Neural progenitor cell (in vitro differentiated cells): ENCODE measurements around the gene SLC2A5. TPM values are rescaled to one million over a fixed set of nuclear protein-coding genes. Genes with fewer than 3 reads are reported as not detected.

Experiments used
- DNase-seq: peaks from one replicate; pipeline ENCODE4 v3.0.0-alpha.2; 2016; ENCODE audit warnings: low spot score
- H2AFZ ChIP-seq: fragments of 200-600 bp; sonication (generic); replicated peaks from 2 replicates; pipeline ENCODE4 v1.6.1; 2016; ENCODE audit warnings: antibody characterized with exemption
- H3F3A ChIP-seq: fragments of 200-600 bp; sonication (generic); 2 replicates; pipeline ENCODE4 v1.6.1; 2016; ENCODE audit warnings: antibody characterized with exemption, low read depth
- H3K27ac ChIP-seq: fragments of 200-600 bp; sonication (generic); 2 replicates; pipeline ENCODE4 v1.5.1; 2016; ENCODE audit warnings: mild to moderate bottlenecking
- H3K27me3 ChIP-seq: fragments of 200-600 bp; sonication (generic); 2 replicates; pipeline ENCODE4 v1.6.1; 2016; ENCODE audit warnings: mild to moderate bottlenecking, moderate library complexity
- H3K36me3 ChIP-seq: fragments of 200-600 bp; sonication (generic); 2 replicates; pipeline ENCODE4 v1.5.1; 2016
- H3K4me1 ChIP-seq: fragments of 200-600 bp; sonication (generic); 2 replicates; pipeline ENCODE4 v1.6.1; 2016; ENCODE audit warnings: mixed run types
- H3K4me2 ChIP-seq: fragments of 200-600 bp; sonication (generic); 2 replicates; pipeline ENCODE4 v1.6.1; 2016
- H3K4me3 ChIP-seq: fragments of 200-600 bp; sonication (generic); 2 replicates; pipeline ENCODE4 v1.5.1; 2016
- H3K79me2 ChIP-seq: fragments of 200-600 bp; sonication (generic); 2 replicates; pipeline ENCODE4 v1.6.1; 2016; ENCODE audit warnings: low read depth
- H3K9ac ChIP-seq: fragments of 200-600 bp; sonication (generic); 2 replicates; pipeline ENCODE4 v1.6.1; 2016
- H3K9me3 ChIP-seq: fragments of 200-600 bp; sonication (generic); 2 replicates; pipeline ENCODE4 v1.5.1; 2016; ENCODE audit warnings: low read depth
- H4K20me1 ChIP-seq: fragments of 200-600 bp; sonication (generic); 2 replicates; pipeline ENCODE4 v1.6.1; 2016; ENCODE audit warnings: low read depth
- H3K27ac Mint-ChIP-seq: 3 replicates; pipeline ENCODE4 v1.8.0; 2021; ENCODE audit warnings: mixed read lengths
- H3K27me3 Mint-ChIP-seq: 2 replicates; pipeline ENCODE4 v1.8.0; 2022; ENCODE audit warnings: low read depth, mild to moderate bottlenecking, inconsistent platforms, moderate library complexity, mixed read lengths; ENCODE audit not compliant: insufficient read depth
- H3K36me3 Mint-ChIP-seq: 3 replicates; pipeline ENCODE4 v1.8.0; 2021; ENCODE audit warnings: mixed read lengths
- H3K4me1 Mint-ChIP-seq: 3 replicates; pipeline ENCODE4 v1.8.0; 2021; ENCODE audit warnings: mixed read lengths
- H3K4me3 Mint-ChIP-seq: 3 replicates; pipeline ENCODE4 v1.8.0; 2021; ENCODE audit warnings: mild to moderate bottlenecking, moderate library complexity, mixed read lengths
- H3K9me3 Mint-ChIP-seq: 3 replicates; pipeline ENCODE4 v1.8.0; 2020; ENCODE audit warnings: mixed read lengths
- EZH2 ChIP-seq: fragments of 200-600 bp; sonication (generic); IDR thresholded peaks from 2 replicates; pipeline ENCODE4 v1.6.1; 2017; ENCODE audit warnings: antibody characterized with exemption, mild to moderate bottlenecking, moderate library complexity
- EZH2phosphoT487 ChIP-seq: fragments of 200-600 bp; sonication (generic); IDR thresholded peaks from 2 replicates; pipeline ENCODE4 v1.6.1; 2017; ENCODE audit warnings: antibody characterized with exemption
- total RNA-seq: library from RNA; depleted of rRNA; stranded (reverse); fragments of >200 nt; gene quantifications from 2 replicates; pipeline ENCODE4 v1.2.3, GENCODE V29; 2015; ENCODE audit warnings: low replicate concordance
- TF ChIP-seq, protein P1 (sequence below): fragments of 200-600 bp; sonication (generic); IDR thresholded peaks from 2 replicates; pipeline ENCODE4 v1.5.1; 2017; ENCODE audit warnings: antibody characterized with exemption, mild to moderate bottlenecking

SLC2A5 gene, protein sequence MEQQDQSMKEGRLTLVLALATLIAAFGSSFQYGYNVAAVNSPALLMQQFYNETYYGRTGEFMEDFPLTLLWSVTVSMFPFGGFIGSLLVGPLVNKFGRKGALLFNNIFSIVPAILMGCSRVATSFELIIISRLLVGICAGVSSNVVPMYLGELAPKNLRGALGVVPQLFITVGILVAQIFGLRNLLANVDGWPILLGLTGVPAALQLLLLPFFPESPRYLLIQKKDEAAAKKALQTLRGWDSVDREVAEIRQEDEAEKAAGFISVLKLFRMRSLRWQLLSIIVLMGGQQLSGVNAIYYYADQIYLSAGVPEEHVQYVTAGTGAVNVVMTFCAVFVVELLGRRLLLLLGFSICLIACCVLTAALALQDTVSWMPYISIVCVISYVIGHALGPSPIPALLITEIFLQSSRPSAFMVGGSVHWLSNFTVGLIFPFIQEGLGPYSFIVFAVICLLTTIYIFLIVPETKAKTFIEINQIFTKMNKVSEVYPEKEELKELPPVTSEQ
- not detected in 2 replicates for total RNA-seq

DNA sequence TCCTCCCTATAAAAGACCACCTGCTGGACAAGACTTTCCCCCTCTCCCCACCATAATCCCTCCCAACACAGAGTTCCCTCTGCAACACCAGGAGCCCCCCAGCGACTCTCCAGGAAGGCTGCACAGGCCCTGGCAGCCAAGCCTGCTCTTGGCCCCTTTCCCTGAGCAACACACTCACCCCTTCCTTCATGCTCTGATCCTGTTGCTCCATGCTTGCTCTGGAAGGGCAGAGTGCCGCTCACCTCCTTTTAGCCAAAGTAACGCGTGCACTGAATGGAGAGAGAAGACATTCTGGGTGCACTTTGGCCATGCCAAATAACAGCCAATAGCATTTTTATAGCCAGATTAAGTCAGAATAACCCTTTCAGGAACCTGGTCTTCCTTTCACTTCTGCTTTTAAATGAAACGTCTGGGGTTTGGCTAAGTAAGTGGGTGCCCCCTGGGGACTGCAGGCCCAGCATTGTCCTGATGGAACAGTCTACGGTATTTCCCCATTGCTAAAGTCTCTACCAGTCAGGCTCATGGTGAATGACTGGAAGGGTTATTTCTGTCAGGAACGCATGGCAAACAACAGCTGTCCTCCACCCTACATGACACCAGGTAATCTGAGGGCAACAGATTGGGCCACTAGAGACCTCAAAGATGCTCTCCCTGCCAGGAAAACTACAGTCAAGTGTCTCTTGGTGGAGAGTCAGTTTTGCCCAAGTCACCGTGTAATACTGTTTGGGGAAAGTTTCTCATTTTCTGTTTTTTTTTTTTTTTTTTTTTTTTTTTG is at the start of gene SLC2A5:
Gene SLC2A5 (minus strand): TSS at position 310 of the 775 bp plus-strand sequence. CDS start 99 bp downstream, at position 211.
- Mint-ChIP-seq H3K9me3 (no peaks in the 10 kb centered on the region), H3K27ac (peak within 1 kb of the TSS; percentile 84), H3K36me3 (no peaks in the 10 kb centered on the region), H3K27me3 (peaks cover 8% of the 10 kb centered on the region), H3K4me3 (peak within 1 kb of the TSS; percentile 57), H3K4me1 (peaks cover 47% of the 10 kb centered on the region)
- H2AFZ ChIP-seq = peak within 1 kb of the TSS; percentile 31
- H3K9ac ChIP-seq = no peak within 1 kb of the TSS
- TF ChIP-seq EZH2 (no peak), EZH2phosphoT487 (no peak)
- TF ChIP-seq, protein P1, sequence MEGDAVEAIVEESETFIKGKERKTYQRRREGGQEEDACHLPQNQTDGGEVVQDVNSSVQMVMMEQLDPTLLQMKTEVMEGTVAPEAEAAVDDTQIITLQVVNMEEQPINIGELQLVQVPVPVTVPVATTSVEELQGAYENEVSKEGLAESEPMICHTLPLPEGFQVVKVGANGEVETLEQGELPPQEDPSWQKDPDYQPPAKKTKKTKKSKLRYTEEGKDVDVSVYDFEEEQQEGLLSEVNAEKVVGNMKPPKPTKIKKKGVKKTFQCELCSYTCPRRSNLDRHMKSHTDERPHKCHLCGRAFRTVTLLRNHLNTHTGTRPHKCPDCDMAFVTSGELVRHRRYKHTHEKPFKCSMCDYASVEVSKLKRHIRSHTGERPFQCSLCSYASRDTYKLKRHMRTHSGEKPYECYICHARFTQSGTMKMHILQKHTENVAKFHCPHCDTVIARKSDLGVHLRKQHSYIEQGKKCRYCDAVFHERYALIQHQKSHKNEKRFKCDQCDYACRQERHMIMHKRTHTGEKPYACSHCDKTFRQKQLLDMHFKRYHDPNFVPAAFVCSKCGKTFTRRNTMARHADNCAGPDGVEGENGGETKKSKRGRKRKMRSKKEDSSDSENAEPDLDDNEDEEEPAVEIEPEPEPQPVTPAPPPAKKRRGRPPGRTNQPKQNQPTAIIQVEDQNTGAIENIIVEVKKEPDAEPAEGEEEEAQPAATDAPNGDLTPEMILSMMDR = no peak
- peak within 1 kb of the TSS; percentile 71 for H3K4me2 ChIP-seq
- H3K27ac ChIP-seq = peak within 1 kb of the TSS; percentile 75
- H3K36me3 ChIP-seq = no peaks in the 10 kb centered on the region
- H4K20me1 ChIP-seq = no peaks in the 10 kb centered on the region
- no peaks in the 10 kb centered on the region for H3K79me2 ChIP-seq
- peak; percentile 57 for DNase-seq
- no peak within 1 kb of the TSS for H3K4me3 ChIP-seq
- peaks cover 15% of the 10 kb centered on the region for H3F3A ChIP-seq
- H3K27me3 ChIP-seq = no peaks in the 10 kb centered on the region
- no peaks in the 10 kb centered on the region for H3K9me3 ChIP-seq
- peaks cover 19% of the 10 kb centered on the region for H3K4me1 ChIP-seq

DNA sequence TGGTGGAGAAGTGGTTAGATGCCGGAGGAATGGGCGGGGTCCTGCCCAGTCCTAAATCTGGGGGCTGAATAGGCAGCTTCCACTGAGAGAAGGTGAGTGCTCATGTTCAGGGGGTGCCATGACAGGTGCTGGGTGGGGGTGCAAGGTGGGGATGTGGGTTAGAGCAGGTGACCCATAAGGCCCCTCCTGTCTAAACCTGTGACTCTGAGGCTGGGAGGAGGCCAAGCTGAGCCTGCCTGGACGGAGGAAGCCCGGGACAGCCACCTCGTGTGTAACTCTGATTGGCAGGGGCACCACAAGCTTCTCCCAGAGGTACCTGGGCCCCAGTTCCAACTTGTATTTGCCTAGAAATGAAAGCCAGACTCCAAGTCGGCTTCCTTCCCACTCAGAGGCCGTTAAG is 48.8 kb upstream of the SLC2A5 start:
- H3K4me1 ChIP-seq = peaks cover 9% of the 10 kb centered on the region

DNA sequence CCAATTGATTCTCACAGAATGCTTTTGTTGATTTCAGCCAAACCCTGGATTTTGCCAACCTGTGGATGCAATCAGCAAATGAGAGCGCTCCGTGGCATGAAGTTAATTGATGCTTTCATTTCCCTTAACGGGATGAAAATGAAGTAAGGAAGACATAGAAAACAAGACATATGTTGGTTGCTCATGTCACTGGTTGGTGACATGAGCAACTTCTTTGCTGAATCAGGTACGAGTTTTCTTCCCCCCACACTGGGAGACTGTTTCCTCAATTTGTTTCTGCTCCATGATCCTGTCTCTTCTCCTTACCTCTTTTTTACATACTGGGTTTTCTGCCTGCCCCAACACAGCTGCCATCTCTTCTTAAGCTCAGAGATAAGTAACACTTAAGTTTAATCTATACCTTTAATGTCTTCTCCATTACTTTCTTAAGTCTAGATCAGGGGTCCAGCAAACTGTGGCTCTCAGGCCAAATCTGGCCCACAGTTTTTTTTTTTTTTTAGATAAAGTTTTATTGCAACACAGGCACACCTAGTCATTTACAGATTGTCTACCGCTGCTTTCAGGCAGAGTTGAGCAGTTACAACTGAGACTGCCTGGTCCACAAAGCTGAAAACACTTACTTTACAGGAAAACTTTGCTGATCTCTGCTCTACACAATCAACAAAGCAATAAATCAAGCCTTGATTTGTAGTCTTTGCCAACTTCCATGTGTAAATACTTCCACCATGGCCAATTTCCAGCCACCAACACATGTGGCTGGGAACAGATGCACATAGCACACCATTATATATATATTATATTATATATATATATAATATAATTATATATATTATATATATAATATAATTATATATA is 46.1 kb upstream of the SLC2A5 start:
- H3K27ac Mint-ChIP-seq = no peak overlapping the region
- H3K9me3 ChIP-seq = no peaks in the 10 kb centered on the region
- TF ChIP-seq EZH2 = no peak
- TF ChIP-seq, protein P1 = no peak
- TF ChIP-seq EZH2phosphoT487 = no peak
- H3F3A ChIP-seq = peaks cover 10% of the 10 kb centered on the region
- no peak overlapping the region for H3K4me2 ChIP-seq
- H3K9ac ChIP-seq = no peak overlapping the region
- H3K4me3 Mint-ChIP-seq = no peak overlapping the region
- no peaks in the 10 kb centered on the region for H3K36me3 ChIP-seq
- H3K27me3 Mint-ChIP-seq = peaks cover 7% of the 10 kb centered on the region
- no peaks in the 10 kb centered on the region for H3K9me3 Mint-ChIP-seq
- no peaks in the 10 kb centered on the region for H3K27me3 ChIP-seq
- no peak overlapping the region for H3K27ac ChIP-seq
- no peak overlapping the region for H3K4me3 ChIP-seq
- H3K36me3 Mint-ChIP-seq = no peaks in the 10 kb centered on the region
- H3K79me2 ChIP-seq = no peaks in the 10 kb centered on the region
- H3K4me1 ChIP-seq = peaks cover 9% of the 10 kb centered on the region
- H4K20me1 ChIP-seq = no peaks in the 10 kb centered on the region
- no peak for DNase-seq
- no peak overlapping the region for H2AFZ ChIP-seq
- peaks cover 11% of the 10 kb centered on the region for H3K4me1 Mint-ChIP-seq

More for the DNA sequence above, 48.8 kb upstream of the SLC2A5 start:
- no peaks in the 10 kb centered on the region for H3K27me3 ChIP-seq
- peaks cover 17% of the 10 kb centered on the region for H3F3A ChIP-seq
- peaks cover 9% of the 10 kb centered on the region for H3K27me3 Mint-ChIP-seq
- no peaks in the 10 kb centered on the region for H3K36me3 ChIP-seq
- no peaks in the 10 kb centered on the region for H3K9me3 Mint-ChIP-seq
- peaks cover 14% of the 10 kb centered on the region for H3K4me1 Mint-ChIP-seq
- H3K79me2 ChIP-seq = no peaks in the 10 kb centered on the region
- H3K4me2 ChIP-seq = no peak overlapping the region
- TF ChIP-seq, protein P1 = no peak
- no peak for TF ChIP-seq EZH2
- TF ChIP-seq EZH2phosphoT487 = no peak
- H3K36me3 Mint-ChIP-seq = no peaks in the 10 kb centered on the region
- no peak overlapping the region for H3K27ac ChIP-seq
- H3K4me3 Mint-ChIP-seq = no peak overlapping the region
- no peak overlapping the region for H2AFZ ChIP-seq
- H3K9ac ChIP-seq = no peak overlapping the region
- no peak overlapping the region for H3K4me3 ChIP-seq
- H3K9me3 ChIP-seq = no peaks in the 10 kb centered on the region
- H4K20me1 ChIP-seq = no peaks in the 10 kb centered on the region
- H3K27ac Mint-ChIP-seq = peak overlapping the region; percentile 30
- no peak for DNase-seq
